Liver (tissue), 6 donors: ENCODE results near the gene ZER1. TPM values are rescaled to one million over a fixed set of nuclear protein-coding genes. Genes with fewer than 3 reads are reported as not detected.
A peak's percentile ranks its signal among the peaks of the same experiment; 100 is the strongest.

Experiments used
- FOXA2 ChIP-seq: IDR thresholded peaks from 2 replicates; pipeline ENCODE4 v1.6.1; 2016; ENCODE audit warnings: antibody characterized with exemption
- JUND ChIP-seq, 2 donors: IDR thresholded peaks; 2 replicates each; pipeline ENCODE4 v1.6.1; 2016; ENCODE audit warnings: antibody characterized with exemption in 2 of 2
- NR2F2 ChIP-seq: IDR thresholded peaks from 2 replicates; pipeline ENCODE4 v1.6.1; 2016; ENCODE audit warnings: antibody characterized with exemption
- RXRA ChIP-seq, 2 donors: IDR thresholded peaks; 2 replicates each; pipeline ENCODE4 v1.6.1; 2017 to 2018; ENCODE audit warnings: antibody characterized with exemption in 2 of 2, mild to moderate bottlenecking in 1 of 2
- polyA plus RNA-seq, 2 donors: library from polyadenylated mRNA; stranded (reverse) in 1 of 2; unstranded in 1 of 2; fragments of 200-250 nt in 1 of 2; fragments of >200 nt in 1 of 2; fragmentation: Nextera tagmentation in 1 of 2; extraction: Ambion mirVana in 1 of 2; gene quantifications; one replicate each; pipeline versions ENCODE4 v1.2.1 to v1.2.3, GENCODE V29; 2013 to 2015
- small RNA-seq: library from RNA; depleted of rRNA; stranded (forward); fragments of <200 nt; gene quantifications from one replicate; pipeline ENCODE3, GENCODE V24; 2014
- total RNA-seq, 2 donors: library from RNA; depleted of rRNA; stranded (reverse); fragments of >200 nt; gene quantifications; one replicate each; pipeline ENCODE4 v1.2.3, GENCODE V29; 2014
- TF ChIP-seq, protein P1 (sequence below): fragments of 150-350 bp; IDR thresholded peaks from 2 replicates; pipeline ENCODE4 v1.5.1; 2017; ENCODE audit warnings: improper control_type of control experiment, low read depth, low read length; ENCODE audit not compliant: missing input control
- donor health status: healthy.
- donor health status: healthy.
- donor health status: healthy.

Gene ZER1
- total and polyA plus RNA-seq, 4 donors: 7.6 to 29.1 (median 15.8) TPM

- no peak for TF ChIP-seq FOXA2
- TF ChIP-seq, protein P1, sequence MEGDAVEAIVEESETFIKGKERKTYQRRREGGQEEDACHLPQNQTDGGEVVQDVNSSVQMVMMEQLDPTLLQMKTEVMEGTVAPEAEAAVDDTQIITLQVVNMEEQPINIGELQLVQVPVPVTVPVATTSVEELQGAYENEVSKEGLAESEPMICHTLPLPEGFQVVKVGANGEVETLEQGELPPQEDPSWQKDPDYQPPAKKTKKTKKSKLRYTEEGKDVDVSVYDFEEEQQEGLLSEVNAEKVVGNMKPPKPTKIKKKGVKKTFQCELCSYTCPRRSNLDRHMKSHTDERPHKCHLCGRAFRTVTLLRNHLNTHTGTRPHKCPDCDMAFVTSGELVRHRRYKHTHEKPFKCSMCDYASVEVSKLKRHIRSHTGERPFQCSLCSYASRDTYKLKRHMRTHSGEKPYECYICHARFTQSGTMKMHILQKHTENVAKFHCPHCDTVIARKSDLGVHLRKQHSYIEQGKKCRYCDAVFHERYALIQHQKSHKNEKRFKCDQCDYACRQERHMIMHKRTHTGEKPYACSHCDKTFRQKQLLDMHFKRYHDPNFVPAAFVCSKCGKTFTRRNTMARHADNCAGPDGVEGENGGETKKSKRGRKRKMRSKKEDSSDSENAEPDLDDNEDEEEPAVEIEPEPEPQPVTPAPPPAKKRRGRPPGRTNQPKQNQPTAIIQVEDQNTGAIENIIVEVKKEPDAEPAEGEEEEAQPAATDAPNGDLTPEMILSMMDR: no peak
- TF ChIP-seq RXRA (IDR thresholded peaks at IDR 0.05): peak in 1 of 2 donors; percentile 7
- TF ChIP-seq NR2F2: no peak
- TF ChIP-seq JUND (IDR thresholded peaks at IDR 0.05): no peak
Measured at GRCh38 chr9:128683340-128684064, 88.2 kb downstream of the ZER1 start (continued).

Small RNAs within 50 kb of the gene (small RNA-seq; reads per million reads assigned to genes)
- gene RF00017: not detected
- gene RN7SL560P: not detected

Other genes starting within 250 kb of the ZER1 start
- 10 to 100 TPM; 76.9 to 86.5 TPM for gene SPTAN1, start 219.3 kb downstream of the ZER1 start, total RNA-seq
- 10 to 100 TPM; 31.3 to 43.8 TPM for gene SPTAN1, start 219.3 kb downstream of the ZER1 start, polyA plus RNA-seq
- 10 to 100 TPM; 10.9 to 58.0 TPM for gene DYNC2I2, start 115.1 kb downstream of the ZER1 start, total RNA-seq
- gene DYNC2I2, start 115.1 kb downstream of the ZER1 start, polyA plus RNA-seq: 10 to 100 TPM; 18.5 to 20.7 TPM
- gene SET, start 82.7 kb downstream of the ZER1 start, total RNA-seq: 10 to 100 TPM; 79.9 to 95.6 TPM
- 10 to 100 TPM; 58.2 to 58.8 TPM for gene SET, start 82.7 kb downstream of the ZER1 start, polyA plus RNA-seq
- 1 to 10 TPM; 2.0 to 4.2 TPM for gene PKN3, start 69.4 kb downstream of the ZER1 start, total RNA-seq
- gene PKN3, start 69.4 kb downstream of the ZER1 start, polyA plus RNA-seq: 1 to 10 TPM in 1 of 2 donors, under 1 TPM in 1; 0.61 to 1.1 TPM
- gene ZDHHC12, start 47.8 kb downstream of the ZER1 start, total RNA-seq: 10 to 100 TPM; 24.7 to 29.7 TPM
- gene ZDHHC12, start 47.8 kb downstream of the ZER1 start, polyA plus RNA-seq: 10 to 100 TPM; 30.9 to 48.2 TPM
- 10 to 100 TPM in 1 of 2 donors, 1 to 10 TPM in 1; 6.3 to 11.7 TPM for gene TBC1D13, start 15.3 kb upstream of the ZER1 start, total RNA-seq
- 1 to 10 TPM; 7.4 to 8.6 TPM for gene TBC1D13, start 15.3 kb upstream of the ZER1 start, polyA plus RNA-seq
- gene ENDOG, start 46.6 kb upstream of the ZER1 start, total RNA-seq: 10 to 100 TPM; 11.3 to 17.9 TPM
- 10 to 100 TPM; 12.2 to 25.0 TPM for gene ENDOG, start 46.6 kb upstream of the ZER1 start, polyA plus RNA-seq
- 10 to 100 TPM in 1 of 2 donors, 1 to 10 TPM in 1; 9.0 to 13.7 TPM for gene SPOUT1, start 57.9 kb upstream of the ZER1 start, total RNA-seq
- gene SPOUT1, start 57.9 kb upstream of the ZER1 start, polyA plus RNA-seq: 10 to 100 TPM; 15.3 to 30.1 TPM
- 1 to 10 TPM; 6.9 to 8.1 TPM for gene KYAT1, start 110.0 kb upstream of the ZER1 start, total RNA-seq
- gene KYAT1, start 110.0 kb upstream of the ZER1 start, polyA plus RNA-seq: 1 to 10 TPM; 3.8 to 8.0 TPM
- 10 to 100 TPM; 15.8 to 22.8 TPM for gene LRRC8A, start 110.2 kb upstream of the ZER1 start, total RNA-seq
- 10 to 100 TPM; 14.6 to 19.9 TPM for gene LRRC8A, start 110.2 kb upstream of the ZER1 start, polyA plus RNA-seq
- 10 to 100 TPM in 1 of 2 donors, 1 to 10 TPM in 1; 9.2 to 28.4 TPM for gene PHYHD1, start 149.1 kb upstream of the ZER1 start, total RNA-seq
- gene PHYHD1, start 149.1 kb upstream of the ZER1 start, polyA plus RNA-seq: 10 to 100 TPM; 34.2 to 72.8 TPM
- 10 to 100 TPM; 10.0 to 13.4 TPM for gene DOLK, start 175.7 kb upstream of the ZER1 start, total RNA-seq
- 10 to 100 TPM in 1 of 2 donors, 1 to 10 TPM in 1; 9.5 to 15.3 TPM for gene DOLK, start 175.7 kb upstream of the ZER1 start, polyA plus RNA-seq
- 10 to 100 TPM; 31.4 to 34.7 TPM for gene NUP188, start 175.8 kb upstream of the ZER1 start, total RNA-seq
- 1 to 10 TPM; 6.9 to 7.0 TPM for gene NUP188, start 175.8 kb upstream of the ZER1 start, polyA plus RNA-seq